HepG2 (cell line): ENCODE measurements around the gene PMM2. TPM values are rescaled to one million over a fixed set of nuclear protein-coding genes. Genes with fewer than 3 reads are reported as not detected.

Experiments
- AHDC1 ChIP-seq: sonication (generic); formaldehyde crosslinking; IDR thresholded peaks from 2 replicates; pipeline ENCODE4 v1.5.1; 2020; ENCODE audit warnings: mild to moderate bottlenecking, missing genetic modification reagents, borderline replicate concordance
- ATF7-NPFF ChIP-seq: sonication (generic); formaldehyde crosslinking; IDR thresholded peaks from 2 replicates; pipeline ENCODE4 v1.8.1; 2023; ENCODE audit warnings: mild to moderate bottlenecking, low read depth, missing genetic modification reagents, moderate library complexity
- BRD4 ChIP-seq: sonication (generic); formaldehyde crosslinking; IDR thresholded peaks from 2 replicates; pipeline ENCODE4 v1.4.0; 2020; ENCODE audit warnings: missing genetic modification reagents
- EEA1 ChIP-seq: sonication (generic); formaldehyde crosslinking; IDR thresholded peaks from 2 replicates; pipeline ENCODE4 v1.5.1; 2020; ENCODE audit warnings: mild to moderate bottlenecking, missing genetic modification reagents, borderline replicate concordance
- FOXK1 ChIP-seq: sonication (generic); formaldehyde crosslinking; IDR thresholded peaks from 2 replicates; pipeline ENCODE4 v1.4.0; 2020; ENCODE audit warnings: low read depth, missing genetic modification reagents, borderline replicate concordance
- HNF4A ChIP-seq: sonication (generic); formaldehyde crosslinking; IDR thresholded peaks from 2 replicates; pipeline ENCODE4 v1.4.0; 2020; ENCODE audit warnings: missing genetic modification reagents
- HNF4G ChIP-seq, 2 experiments: sonication (generic) in 1 of 2; formaldehyde crosslinking in 1 of 2; IDR thresholded peaks; 2 replicates each; pipeline versions ENCODE4 v1.4.0 to v1.6.1; 2011 to 2020; ENCODE audit warnings: borderline replicate concordance in 2 of 2, low read depth in 2 of 2, mild to moderate bottlenecking in 2 of 2, low read length in 1 of 2, missing genetic modification reagents in 1 of 2, moderate library complexity in 1 of 2
- IRF2 ChIP-seq: IDR thresholded peaks from 2 replicates; pipeline ENCODE4 v1.6.1; 2018; ENCODE audit warnings: missing genetic modification reagents, missing compliant biosample characterization
- NR2F2 ChIP-seq: IDR thresholded peaks from 2 replicates; pipeline ENCODE4 v1.6.1; 2012; ENCODE audit warnings: low read depth, inconsistent platforms, borderline replicate concordance
- RERE ChIP-seq: IDR thresholded peaks from 2 replicates; pipeline ENCODE4 v1.6.1; 2016; ENCODE audit warnings: low read depth, missing genetic modification reagents, missing compliant biosample characterization
- SOX6 ChIP-seq, 2 experiments: fragments of 450-650 bp in 1 of 2; sonication (generic) in 1 of 2; formaldehyde crosslinking in 1 of 2; IDR thresholded peaks; 2 replicates each; pipeline versions ENCODE4 v1.4.0 to v1.6.1; 2017 to 2020; ENCODE audit warnings: antibody characterized with exemption in 1 of 2, mild to moderate bottlenecking in 1 of 2, missing genetic modification reagents in 1 of 2
- ZNF253 ChIP-seq: sonication (generic); formaldehyde crosslinking; IDR thresholded peaks from 2 replicates; pipeline ENCODE4 v1.8.0; 2022; ENCODE audit warnings: mild to moderate bottlenecking, missing genetic modification reagents, borderline replicate concordance
- ZNF460 ChIP-seq: sonication (generic); formaldehyde crosslinking; IDR thresholded peaks from 2 replicates; pipeline ENCODE4 v1.5.1; 2020; ENCODE audit warnings: missing genetic modification reagents, mild to moderate bottlenecking, borderline replicate concordance
- ZNF510 ChIP-seq: sonication (generic); formaldehyde crosslinking; IDR thresholded peaks from 2 replicates; pipeline ENCODE4 v1.4.0; 2020; ENCODE audit warnings: low read depth, mild to moderate bottlenecking, missing genetic modification reagents
- polyA plus RNA-seq, 8 experiments: library from polyadenylated mRNA; depleted of rRNA in 3 of 8; stranded (reverse) in 7 of 8; unstranded in 1 of 8; fragments of >200 nt; fragmentation: Illumina TruSeq in 4 of 8; extraction: Trizol in 4 of 8; gene quantifications; 2 replicates each; pipeline versions ENCODE4 v1.2.1 to v1.2.3, GENCODE V29; 2011 to 2016; ENCODE audit warnings: low read depth in 4 of 8, missing spikeins in 1 of 8, mixed read lengths in 1 of 8; ENCODE audit not compliant: insufficient read depth in 1 of 8
- total RNA-seq, 5 experiments: library from RNA; depleted of rRNA; stranded (reverse); fragments of >200 nt; fragmentation: Illumina TruSeq; extraction: Trizol; gene quantifications; 2 replicates each; pipeline ENCODE4 v1.2.3, GENCODE V29; 2016; ENCODE audit warnings: low read depth in 1 of 5
- TF ChIP-seq, protein P1 (sequence below): sonication (generic); formaldehyde crosslinking; IDR thresholded peaks from 2 replicates; pipeline ENCODE4 v1.5.1; 2020; ENCODE audit warnings: missing genetic modification reagents, mild to moderate bottlenecking, borderline replicate concordance

PMM2 gene
- total and polyA plus RNA-seq, 2 of the 13 experiments (the other 11 are each of a cell fraction or from before 2014, with no cell fraction given): 52.2 to 93.7 TPM

GRCh38 chr16:8880839-8881510, 83.3 kb downstream of the PMM2 start (continued):
- no peak for TF ChIP-seq HNF4G (IDR thresholded peaks at IDR 0.05; ENCODE audit: borderline replicate concordance, low read depth, low read length)
- peak; percentile 22; the same call in 1 of the 2 replicates for TF ChIP-seq HNF4G (CRISPR knock-in tag; IDR thresholded peaks at IDR 0.05; ENCODE audit: borderline replicate concordance, low read depth)
- TF ChIP-seq HNF4A (CRISPR knock-in tag): no peak
- no peak for TF ChIP-seq SOX6 (IDR thresholded peaks at IDR 0.05)
- no peak for TF ChIP-seq SOX6 (CRISPR knock-in tag; IDR thresholded peaks at IDR 0.05)
- no peak for TF ChIP-seq IRF2 (CRISPR knock-in tag)
- TF ChIP-seq ATF7-NPFF: no peak
- 0 out of 2 replicates have a peak, but pooled peaks have one; percentile 51 for TF ChIP-seq AHDC1 (CRISPR knock-in tag)
- TF ChIP-seq RERE (CRISPR knock-in tag): no peak
- TF ChIP-seq, protein P1, sequence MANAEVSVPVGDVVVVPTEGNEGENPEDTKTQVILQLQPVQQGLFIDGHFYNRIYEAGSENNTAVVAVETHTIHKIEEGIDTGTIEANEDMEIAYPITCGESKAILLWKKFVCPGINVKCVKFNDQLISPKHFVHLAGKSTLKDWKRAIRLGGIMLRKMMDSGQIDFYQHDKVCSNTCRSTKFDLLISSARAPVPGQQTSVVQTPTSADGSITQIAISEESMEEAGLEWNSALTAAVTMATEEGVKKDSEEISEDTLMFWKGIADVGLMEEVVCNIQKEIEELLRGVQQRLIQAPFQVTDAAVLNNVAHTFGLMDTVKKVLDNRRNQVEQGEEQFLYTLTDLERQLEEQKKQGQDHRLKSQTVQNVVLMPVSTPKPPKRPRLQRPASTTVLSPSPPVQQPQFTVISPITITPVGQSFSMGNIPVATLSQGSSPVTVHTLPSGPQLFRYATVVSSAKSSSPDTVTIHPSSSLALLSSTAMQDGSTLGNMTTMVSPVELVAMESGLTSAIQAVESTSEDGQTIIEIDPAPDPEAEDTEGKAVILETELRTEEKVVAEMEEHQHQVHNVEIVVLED (CRISPR knock-in tag): no peak; the same call in 1 of the 2 replicates
- TF ChIP-seq BRD4 (CRISPR knock-in tag): no peak
- peak; percentile 13; the same call in 1 of the 2 replicates for TF ChIP-seq FOXK1 (CRISPR knock-in tag)
- TF ChIP-seq ZNF460 (CRISPR knock-in tag): peak; percentile 18; the same call in 1 of the 2 replicates
- no peak; the same call in 1 of the 2 replicates for TF ChIP-seq NR2F2
- no peak for TF ChIP-seq ZNF510 (CRISPR knock-in tag)
- no peak for TF ChIP-seq EEA1 (CRISPR knock-in tag)
- 0 out of 2 replicates have a peak, but pooled peaks have one; percentile 43 for TF ChIP-seq ZNF253 (CRISPR knock-in tag)
